NB4 (cell line): Measurements from ENCODE around the gene KIRREL2.

Experiments
- CTCF ChIP-seq: IDR thresholded peaks from one replicate; pipeline ENCODE4 v1.5.1; 2012; ENCODE audit warnings: low read depth, low read length
- POLR2A ChIP-seq: IDR thresholded peaks from 2 replicates; pipeline ENCODE4 v1.6.1; 2011; ENCODE audit warnings: mild to moderate bottlenecking; ENCODE audit not compliant: insufficient read length; ENCODE audit errors: extremely low read depth

GRCh38 chr19:35879068-35879467 lies 22.4 kb downstream of the KIRREL2 start:
- TF ChIP-seq CTCF (no peak), POLR2A (no peak)
